Endothelial cell of umbilical vein (primary cell): ENCODE data around the gene SNX4. TPM values are rescaled to one million over a fixed set of nuclear protein-coding genes. Genes with fewer than 3 reads are reported as not detected.
"Not testable (repeated sequence)": the region's sequence is repeated elsewhere in the genome, so short reads cannot be mapped to it uniquely, and the experiment has no call there.

Source experiments
- BruUV-seq: library from RNA; stranded (reverse); fragments of 400-500 nt; replicated peaks from 2 replicates; lab custom pipeline; 2021; lab: Mats Ljungman, UMichigan
- CTCF ChIA-PET: fragments of 300-600, 350-600 bp; sonication (Branson Sonifier 250); formaldehyde crosslinking; loops from one replicate; lab custom pipeline; 2021; ENCODE audit warnings: antibody characterized with exemption, inconsistent platforms; lab: Charles Lee
- POLR2A ChIA-PET: fragments of 300-600, 350-600 bp; sonication (Branson Sonifier 250); formaldehyde crosslinking; loops from one replicate; lab custom pipeline; 2021; ENCODE audit warnings: antibody characterized with exemption, inconsistent platforms; lab: Charles Lee
- DNase-seq: peaks from one replicate; pipeline ENCODE4 v3.0.0-alpha.2; 2011; ENCODE audit warnings: low read depth, low spot score
- FAIRE-seq: peaks from 2 replicates; lab custom pipeline; 2011; peaks lifted over from hg19 to GRCh38; lab: Jason Lieb, UNC
- H2AFZ ChIP-seq: 2 replicates; pipeline ENCODE4 v1.6.0; 2012; ENCODE audit warnings: low read depth, low read length, control low read depth, inconsistent platforms
- H3K27ac ChIP-seq: 2 replicates; pipeline ENCODE4 v1.5.1; 2011; ENCODE audit warnings: low read depth, mild to moderate bottlenecking, control low read depth, low read length, moderate library complexity; ENCODE audit not compliant: insufficient read depth
- H3K27me3 ChIP-seq, 2 experiments: 2 replicates each; pipeline versions ENCODE4 v1.6.0 to v1.6.1; 2011; ENCODE audit warnings: low read length in 2 of 2, mixed read lengths in 1 of 2; ENCODE audit not compliant: control insufficient read depth in 2 of 2, insufficient read depth in 2 of 2
- H3K36me3 ChIP-seq, 2 experiments: 2 replicates in 1 of 2; 3 replicates in 1 of 2; pipeline ENCODE4 v1.5.1; 2011; ENCODE audit warnings: low read length in 2 of 2, mild to moderate bottlenecking in 1 of 2, moderate library complexity in 1 of 2; ENCODE audit not compliant: control insufficient read depth in 2 of 2, insufficient read depth in 2 of 2; ENCODE audit errors: extremely low read depth in 1 of 2
- H3K4me1 ChIP-seq: 3 replicates; pipeline ENCODE4 v1.5.1; 2011; ENCODE audit warnings: mild to moderate bottlenecking, low read length; ENCODE audit not compliant: control insufficient read depth, insufficient read depth; ENCODE audit errors: extremely low read depth
- H3K4me2 ChIP-seq: 2 replicates; pipeline ENCODE4 v1.6.1; 2011; ENCODE audit warnings: low read length, control low read depth, mixed read lengths; ENCODE audit not compliant: insufficient read depth
- H3K4me3 ChIP-seq, 3 experiments: fragments of 200-600 bp in 1 of 3; sonication (generic), shearing (Covaris generic) in 1 of 3; replicated peaks in 1 of 3; 2 replicates each; pipeline ENCODE4 v1.5.1; 2011 to 2016; ENCODE audit warnings: control low read depth in 3 of 3, low read length in 3 of 3, mild to moderate bottlenecking in 2 of 3, inconsistent platforms in 1 of 3, low read depth in 1 of 3, moderate library complexity in 1 of 3; ENCODE audit not compliant: insufficient read depth in 1 of 3
- H3K79me2 ChIP-seq: 2 replicates; pipeline ENCODE4 v1.6.0; 2012; ENCODE audit warnings: low read length, inconsistent platforms; ENCODE audit not compliant: control insufficient read depth, insufficient read depth
- H3K9ac ChIP-seq: replicated peaks from 2 replicates; pipeline ENCODE3; 2011; ENCODE audit warnings: low read length, control low read depth; ENCODE audit not compliant: insufficient read depth; ENCODE audit errors: extremely low read depth
- H3K9me1 ChIP-seq: replicated peaks from 3 replicates; pipeline ENCODE4 v1.6.0; 2011; ENCODE audit warnings: mild to moderate bottlenecking, low read length; ENCODE audit not compliant: control insufficient read depth, insufficient read depth; ENCODE audit errors: extremely low read depth
- H3K9me3 ChIP-seq: replicated peaks from 2 replicates; pipeline ENCODE4 v1.5.1; 2012; ENCODE audit warnings: low read length, inconsistent platforms; ENCODE audit not compliant: control insufficient read depth, insufficient read depth
- H4K20me1 ChIP-seq: replicated peaks from 2 replicates; pipeline ENCODE3; 2011; ENCODE audit warnings: mild to moderate bottlenecking, low read length; ENCODE audit not compliant: control insufficient read depth, insufficient read depth; ENCODE audit errors: extremely low read depth
- CTCF ChIP-seq, 2 donors: IDR thresholded peaks; 1 replicate in 1 of 2; 2 replicates in 1 of 2; pipeline ENCODE4 v1.5.1; 2011; ENCODE audit warnings: low read length in 2 of 2, mild to moderate bottlenecking in 2 of 2, moderate library complexity in 2 of 2, control low read depth in 1 of 2, inconsistent platforms in 1 of 2, low read depth in 1 of 2; ENCODE audit not compliant: insufficient read depth in 1 of 2; ENCODE audit errors: extremely low read depth in 1 of 2
- EZH2 ChIP-seq: IDR thresholded peaks from 2 replicates; pipeline ENCODE4 v1.6.1; 2012; ENCODE audit warnings: borderline replicate concordance, low read depth, mild to moderate bottlenecking, moderate library complexity, low read length, inconsistent platforms; ENCODE audit not compliant: severe bottlenecking
- FOS ChIP-seq: IDR thresholded peaks from 2 replicates; pipeline ENCODE4 v1.6.1; 2011; ENCODE audit warnings: mild to moderate bottlenecking, low read length, moderate library complexity, borderline replicate concordance; ENCODE audit not compliant: insufficient read depth
- GATA2 ChIP-seq: IDR thresholded peaks from 2 replicates; pipeline ENCODE4 v1.7.0; 2011; ENCODE audit warnings: low read depth, mild to moderate bottlenecking, moderate library complexity, mixed read lengths, low read length; ENCODE audit not compliant: insufficient read length, insufficient read depth
- JUN ChIP-seq: IDR thresholded peaks from 2 replicates; pipeline ENCODE4 v1.6.1; 2011; ENCODE audit warnings: borderline replicate concordance, low read depth; ENCODE audit not compliant: insufficient read length, insufficient read depth
- MAX ChIP-seq: IDR thresholded peaks from 2 replicates; pipeline ENCODE4 v1.6.1; 2011; ENCODE audit not compliant: insufficient read depth, insufficient read length
- MYC ChIP-seq: IDR thresholded peaks from one replicate; pipeline ENCODE4 v1.6.1; 2011; ENCODE audit warnings: mild to moderate bottlenecking, low read depth, low read length
- POLR2A ChIP-seq: IDR thresholded peaks from 2 replicates; pipeline ENCODE4 v1.6.1; 2012; ENCODE audit warnings: low read depth, mild to moderate bottlenecking, control low read depth, low read length
- POLR2AphosphoS5 ChIP-seq: IDR thresholded peaks from 2 replicates; pipeline ENCODE4 v1.6.1; 2012; ENCODE audit warnings: low read depth, mild to moderate bottlenecking, control low read depth, low read length, moderate library complexity; ENCODE audit not compliant: insufficient read depth
- dilution Hi-C: fragments of 300-500 bp; cut with MboI; formaldehyde crosslinking; loops from one replicate; pipeline ENCODE4 v1.15.0; 2019; ENCODE audit warnings: low sequenced_read_pairs; ENCODE audit not compliant: extremely low pct_ligation_motif_present
- intact Hi-C: fragments of 100-400 bp; cut with micrococcal nuclease; formaldehyde crosslinking; loops from one replicate; pipeline ENCODE4 v1.10.0; 2022
- polyA plus RNA-seq, 4 experiments: library from polyadenylated mRNA; depleted of rRNA in 3 of 4; stranded (reverse) in 3 of 4; unstranded in 1 of 4; fragments of >200 nt; gene quantifications; 2 replicates each; pipeline versions ENCODE4 v1.2.1 to v1.2.3, GENCODE V29; 2011 to 2012; ENCODE audit warnings: missing spikeins in 1 of 4
- total RNA-seq: library from RNA; stranded (reverse); gene quantifications from 2 replicates; pipeline ENCODE4 v1.2.3, GENCODE V29; 2021

Gene SNX4
- total and polyA plus RNA-seq, 2 donors (not counting 3 experiments of a cell fraction or from before 2014, with no cell fraction given): 7.5 to 39.2 TPM

- peaks cover 6% of the 10 kb centered on the region for H3K9me1 ChIP-seq
- H3K9ac ChIP-seq: no peak overlapping the region
- intact Hi-C loops (no loop called here), dilution Hi-C loops (no loop called here)
- ChIA-PET CTCF (no interaction called here), POLR2A (no interaction called here)
- no TSS peak for BruUV-seq
- H3K27me3 ChIP-seq: no peaks in the 10 kb centered on the region
- H3K9me3 ChIP-seq: no peaks in the 10 kb centered on the region
- H2AFZ ChIP-seq: no peak overlapping the region
- H3K36me3 ChIP-seq: peaks cover 5 to 9% of the 10 kb centered on the region in 2 experiments
- DNase-seq (no peak), FAIRE-seq (no peak)
- no peak for TF ChIP-seq JUN
- no peak for TF ChIP-seq MAX
- TF ChIP-seq EZH2: no peak
- no peak for TF ChIP-seq MYC
- TF ChIP-seq FOS: no peak
- TF ChIP-seq CTCF (IDR thresholded peaks at IDR 0.05; ENCODE audit: extremely low read depth in 1 of 2, insufficient read depth in 1 of 2, low read depth in 1 of 2, low read length in 2 of 2): no peak
- TF ChIP-seq POLR2A: no peak
- no peak for TF ChIP-seq GATA2
- no peak for TF ChIP-seq POLR2AphosphoS5
- H3K4me1 ChIP-seq: no peaks in the 10 kb centered on the region
- no peaks in the 10 kb centered on the region for H3K79me2 ChIP-seq
- no peak overlapping the region for H3K4me3 ChIP-seq
- H3K4me2 ChIP-seq: no peak overlapping the region
- no peak overlapping the region for H3K27ac ChIP-seq
- H4K20me1 ChIP-seq: no peaks in the 10 kb centered on the region
Observed at GRCh38 chr3:125481786-125482185, 38.2 kb downstream of the SNX4 start.

- H3K27me3 ChIP-seq, H3K36me3 ChIP-seq, H3K79me2 ChIP-seq, dilution Hi-C loops, H3K4me3 ChIP-seq, H3K9me1 ChIP-seq, H3K4me1 ChIP-seq, BruUV-seq, FAIRE-seq, H3K27ac ChIP-seq, intact Hi-C loops, H4K20me1 ChIP-seq, H3K9me3 ChIP-seq, H3K4me2 ChIP-seq, POLR2A ChIA-PET, H2AFZ ChIP-seq, H3K9ac ChIP-seq, DNase-seq: not testable (repeated sequence)
- CTCF ChIA-PET: interaction anchor here (0.8 kb wide), 1 partner anchor 17 kb away, joined by 3 read pairs; no protein-coding TSS in a partner anchor
Observed at GRCh38 chr3:125481375-125481759, 38.6 kb downstream of the SNX4 start.
